NCI-H510A treated with DMSO at 0.1 percent for 48 hours (cell line): ENCODE data around the gene ZNF32.
"Not testable (repeated sequence)": the region's sequence is repeated elsewhere in the genome, so short reads cannot be mapped to it uniquely, and the experiment has no call there.

Source experiments
- DNase-seq: peaks from one replicate; lab custom pipeline; 2025; lab: John Stamatoyannopoulos, UW

ZNF32 gene

DNA sequence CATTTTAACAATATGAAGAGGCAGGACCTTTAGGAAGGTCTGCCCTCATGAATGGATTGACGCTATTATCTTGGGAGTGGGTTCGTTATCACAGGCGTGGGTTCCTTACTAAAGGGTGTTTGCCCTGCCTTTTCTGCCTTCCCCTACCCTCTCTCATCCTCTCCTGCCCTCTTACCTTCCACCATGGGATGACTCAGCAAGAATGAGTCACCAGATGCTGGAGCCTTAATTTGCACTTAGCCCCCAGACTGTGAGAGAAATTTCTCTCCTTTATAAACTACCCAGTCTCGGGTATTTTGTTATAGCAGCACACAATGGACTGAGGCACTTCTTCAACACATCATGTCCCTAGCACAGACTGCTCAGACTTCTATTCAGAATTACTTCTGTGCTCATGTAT is 31.4 kb upstream of the ZNF32 start:
- no peak for DNase-seq

- no peak for DNase-seq
These were observed 30.8 kb upstream of the ZNF32 start for GRCh38 chr10:43679509-43679908.

GRCh38 chr10:43678654-43679053 is 30.0 kb upstream of the ZNF32 start:
- DNase-seq, result no peak

DNA sequence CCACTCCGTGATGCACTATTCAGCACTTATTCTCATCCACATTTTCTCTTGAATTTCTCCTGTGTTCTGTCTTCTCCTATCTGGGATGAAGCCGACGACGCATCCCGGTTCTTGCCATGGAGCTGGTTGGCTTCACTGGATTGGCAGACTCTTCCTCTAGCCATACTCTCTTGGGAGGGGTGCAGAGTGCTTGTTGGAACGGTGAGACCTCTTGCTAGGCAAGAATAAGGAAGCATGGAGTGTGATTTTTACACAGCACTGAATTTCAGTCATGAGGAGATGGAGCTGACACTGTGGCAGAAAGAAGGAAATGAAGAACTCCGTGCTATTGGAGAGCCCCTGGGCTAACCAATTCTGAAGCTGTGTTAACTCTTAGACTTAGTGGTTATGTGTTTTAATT is 28.2 kb upstream of the ZNF32 start:
- no peak for DNase-seq

GRCh38 chr10:43676331-43676730 is 27.6 kb upstream of the ZNF32 start:
- no peak for DNase-seq

GRCh38 chr10:43674553-43675210 is 26.0 kb upstream of the ZNF32 start:
- no peak for DNase-seq

- DNase-seq, result no peak
These were observed 24.8 kb upstream of the ZNF32 start for GRCh38 chr10:43673471-43673870.

- DNase-seq, result peak; percentile 47
These were observed 23.2 kb upstream of the ZNF32 start for GRCh38 chr10:43671659-43672531.

GRCh38 chr10:43669386-43669785 is 20.7 kb upstream of the ZNF32 start:
- no peak for DNase-seq

GRCh38 chr10:43667761-43668386 is 19.2 kb upstream of the ZNF32 start:
- DNase-seq, result no peak

GRCh38 chr10:43667317-43667731 is 18.6 kb upstream of the ZNF32 start:
- DNase-seq, result no peak

DNA sequence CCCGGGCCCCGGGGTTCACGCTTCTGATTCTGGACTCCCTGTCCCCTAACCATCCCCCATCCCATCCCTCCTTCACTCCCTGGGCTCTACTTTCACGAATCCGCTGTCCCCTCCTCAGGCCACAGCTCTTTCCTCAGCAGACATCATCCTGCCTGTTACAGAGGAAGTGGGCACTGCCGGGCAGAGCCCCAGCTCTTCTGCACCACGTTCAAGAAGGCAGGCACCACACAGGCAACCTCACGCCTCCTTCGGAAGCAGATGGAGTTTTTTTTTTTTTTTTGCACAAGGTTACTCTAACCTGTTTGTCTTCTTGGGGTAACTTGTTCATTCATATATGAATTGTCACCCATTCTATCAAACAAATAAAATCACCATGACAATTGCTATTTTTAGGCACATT is 17.9 kb upstream of the ZNF32 start:
- no peak for DNase-seq

DNA sequence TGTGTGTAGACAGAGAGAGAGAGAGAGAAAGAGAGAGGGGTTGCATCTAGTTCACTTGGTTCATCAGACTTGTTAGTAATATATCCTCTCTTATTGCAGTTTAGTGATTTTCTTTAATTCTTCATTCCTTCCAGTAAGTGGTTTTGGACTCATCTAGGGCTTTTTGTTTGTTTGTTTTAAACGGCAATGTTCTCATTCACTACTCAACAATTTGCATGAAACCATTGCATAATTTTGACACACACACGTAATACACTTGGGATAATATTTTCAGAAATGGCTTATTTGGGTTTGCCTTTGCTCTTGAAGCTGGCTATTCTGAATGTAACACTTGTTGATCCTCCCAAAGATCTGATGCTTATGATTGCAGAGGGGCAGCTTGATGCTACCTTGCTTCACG is 16.4 kb upstream of the ZNF32 start:
- DNase-seq, result no peak

- DNase-seq, result no peak
These were observed 9.5 kb upstream of the ZNF32 start for GRCh38 chr10:43658227-43658626.

- DNase-seq, result no peak
These were observed 6.6 kb upstream of the ZNF32 start for GRCh38 chr10:43655311-43655710.

GRCh38 chr10:43653746-43654145 is 5.1 kb upstream of the ZNF32 start:
- no peak for DNase-seq

DNA sequence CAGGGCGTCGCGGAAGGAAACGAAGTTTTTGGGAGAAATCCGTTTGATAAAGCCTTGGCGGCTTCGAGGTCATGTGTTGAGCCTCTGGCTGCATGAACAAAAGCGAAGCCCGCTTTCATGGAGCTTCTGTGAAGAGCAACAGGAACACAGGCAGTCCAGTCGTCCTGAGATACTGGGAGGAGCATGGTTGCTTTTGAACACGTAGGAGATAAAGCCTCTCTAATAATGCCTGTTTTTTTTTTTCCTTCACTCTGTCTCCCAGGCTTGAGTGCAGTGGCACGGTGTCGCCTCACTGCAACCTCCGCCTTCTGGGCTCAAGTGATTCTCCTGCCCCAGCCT is 473 bp upstream of the ZNF32 start:
- no peak for DNase-seq

DNA sequence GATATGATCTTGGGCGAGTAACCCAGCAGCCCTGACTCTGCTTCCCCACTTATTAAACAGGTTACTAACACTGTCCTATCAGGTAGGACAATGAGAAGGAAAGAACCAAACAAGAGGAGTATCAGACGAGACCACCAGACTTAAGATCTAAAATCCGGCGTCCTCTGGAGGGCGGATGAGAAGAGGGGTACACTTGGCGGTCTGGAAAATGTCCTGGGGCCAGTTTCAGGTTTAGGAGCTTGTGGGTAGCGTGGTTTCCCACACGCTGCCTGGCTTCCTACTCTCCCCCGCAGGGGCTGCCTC is 635 bp downstream of the ZNF32 start:
- no peak for DNase-seq

- DNase-seq, result no peak
These were observed 1.1 kb downstream of the ZNF32 start for GRCh38 chr10:43647576-43647975.

- no peak for DNase-seq
These were observed 2.8 kb downstream of the ZNF32 start for GRCh38 chr10:43645866-43646265.

DNA sequence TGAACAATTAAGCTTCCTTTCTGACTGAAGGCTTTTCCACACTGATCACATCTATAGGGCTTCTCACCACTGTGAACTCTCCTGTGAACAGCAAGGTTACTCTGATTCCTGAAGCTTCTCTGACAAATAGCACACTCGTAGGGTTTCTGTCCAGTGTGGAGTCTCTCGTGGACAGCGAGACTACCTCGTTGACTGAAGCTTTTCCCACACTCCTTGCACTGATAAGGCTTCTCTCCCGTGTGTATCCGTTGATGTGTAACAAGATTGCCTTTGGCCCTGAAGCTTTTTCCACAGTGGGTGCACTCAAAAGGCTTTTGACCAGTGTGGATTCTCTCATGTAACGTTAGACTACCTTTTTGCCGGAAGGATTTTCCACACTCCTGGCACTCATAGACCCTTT is 4.4 kb downstream of the ZNF32 start:
- DNase-seq, result no peak

DNA sequence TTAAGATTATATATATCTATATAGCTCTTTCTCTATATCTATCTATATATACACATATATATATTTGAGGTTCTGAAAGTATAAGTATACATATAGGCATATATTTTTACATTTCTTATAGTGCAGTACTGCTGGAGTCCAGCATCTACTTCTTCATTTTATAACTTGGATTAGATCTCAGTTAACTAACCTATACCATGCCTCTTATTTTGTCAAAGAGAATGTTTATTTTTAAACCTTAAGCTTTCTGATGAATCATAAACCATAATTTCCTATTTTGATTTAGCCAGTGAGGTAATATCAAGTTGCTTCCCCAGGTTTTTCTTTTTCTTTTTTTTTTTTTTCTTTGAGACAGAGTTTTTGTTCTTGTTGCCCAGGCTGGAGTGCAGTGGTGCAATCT is 8.1 kb downstream of the ZNF32 start:
- no peak for DNase-seq

DNA sequence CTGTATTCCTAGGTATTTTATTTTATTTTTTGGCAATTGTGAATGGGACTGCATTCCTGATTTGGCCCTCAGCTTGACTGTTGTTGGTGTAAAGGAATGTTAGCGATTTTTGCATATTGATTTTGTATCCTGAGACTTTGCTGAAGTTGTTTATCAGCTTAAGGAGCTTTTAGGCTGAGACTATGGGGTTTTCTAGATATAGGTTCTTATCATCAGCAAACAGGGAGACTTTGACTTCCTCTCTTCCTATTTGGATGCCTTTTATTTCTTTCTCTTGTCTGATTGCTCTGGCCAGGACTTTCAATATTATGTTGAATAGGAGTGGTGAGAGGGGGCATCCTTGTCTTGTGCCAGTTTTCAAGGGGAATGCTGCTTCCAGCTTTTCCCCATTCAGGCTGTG is 12.9 kb downstream of the ZNF32 start:
- not testable (repeated sequence) for DNase-seq

DNA sequence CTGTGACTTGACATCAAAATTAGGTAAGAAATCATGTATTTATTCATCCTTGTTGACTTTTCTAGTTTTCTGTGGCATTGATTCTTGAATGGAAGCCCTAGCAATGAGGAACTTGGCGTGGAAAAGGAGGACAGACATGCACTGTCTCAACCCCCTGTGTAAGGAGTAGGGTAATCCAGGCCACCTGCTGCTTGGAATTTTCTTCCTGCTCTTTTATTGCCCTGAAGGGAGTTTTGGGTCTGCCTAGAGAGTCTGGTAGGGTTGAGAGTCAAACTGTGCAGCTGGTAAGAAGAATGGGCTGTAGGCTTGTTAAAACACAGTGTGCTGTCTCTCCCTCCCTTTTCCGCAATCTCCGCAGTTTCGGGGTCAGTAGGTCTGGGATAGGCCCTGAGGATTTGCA is 19.7 kb downstream of the ZNF32 start:
- DNase-seq, result no peak
